SK-N-SH (cell line): ENCODE measurements around the gene CYBA. TPM values are rescaled to one million over a fixed set of nuclear protein-coding genes. Genes with fewer than 3 reads are reported as not detected.

ENCODE experiments used
- CTCF ChIA-PET: fragments of 300-600, 350-600 bp; formaldehyde crosslinking; extraction: SDS; loops from one replicate; lab custom pipeline; 2021; lab: Yijun Ruan, JAX
- POLR2A ChIA-PET: fragments of 350-600 bp; sonication (Branson Sonifier 250); formaldehyde crosslinking; extraction: SDS; loops from one replicate; lab custom pipeline; 2020; ENCODE audit warnings: antibody characterized with exemption, inconsistent platforms; lab: Yijun Ruan, JAX
- DNase-seq: peaks from one replicate; pipeline ENCODE4 v3.0.0; 2012
- H2AFZ ChIP-seq: fragments of 200-600 bp; sonication (generic); 2 replicates; pipeline ENCODE4 v1.8.1; 2016; ENCODE audit warnings: antibody characterized with exemption, mild to moderate bottlenecking, low read depth
- H3F3A ChIP-seq: fragments of 200-600 bp; sonication (generic); replicated peaks from 2 replicates; pipeline ENCODE3; 2016; ENCODE audit warnings: antibody characterized with exemption, mild to moderate bottlenecking; ENCODE audit not compliant: insufficient read depth
- H3K27ac ChIP-seq, 2 experiments: fragments of 200-500 bp in 1 of 2; fragments of 200-600 bp in 1 of 2; sonication (Bioruptor generic) in 1 of 2; sonication (generic), shearing (Covaris generic) in 1 of 2; 2 replicates each; pipeline versions ENCODE4 v1.5.1 to v1.6.1; 2014 to 2016; ENCODE audit warnings: low read depth in 2 of 2, inconsistent platforms in 1 of 2, low read length in 1 of 2, mild to moderate bottlenecking in 1 of 2, mixed read lengths in 1 of 2
- H3K27me3 ChIP-seq: fragments of 200-600 bp; sonication (generic), shearing (Covaris generic); 2 replicates; pipeline ENCODE4 v1.6.1; 2016; ENCODE audit warnings: mixed run types; ENCODE audit not compliant: insufficient read depth
- H3K36me3 ChIP-seq, 2 experiments: fragments of 200-500 bp in 1 of 2; fragments of 200-600 bp in 1 of 2; sonication (Bioruptor generic) in 1 of 2; sonication (generic) in 1 of 2; replicated peaks in 1 of 2; 2 replicates each; pipeline versions ENCODE3 to v1.5.1; 2014 to 2016; ENCODE audit warnings: low read length in 1 of 2, mild to moderate bottlenecking in 1 of 2; ENCODE audit not compliant: insufficient read depth in 2 of 2, control insufficient read depth in 1 of 2
- H3K4me1 ChIP-seq, 2 experiments: fragments of 200-500 bp in 1 of 2; fragments of 200-600 bp in 1 of 2; sonication (Bioruptor generic) in 1 of 2; sonication (generic), shearing (Covaris generic) in 1 of 2; 2 replicates each; pipeline versions ENCODE4 v1.5.1 to v1.6.1; 2014 to 2016; ENCODE audit warnings: low read depth in 1 of 2, low read length in 1 of 2, mixed run types in 1 of 2; ENCODE audit not compliant: insufficient read depth in 2 of 2, control insufficient read depth in 1 of 2
- H3K4me2 ChIP-seq: fragments of 200-600 bp; sonication (generic), shearing (Covaris generic); 2 replicates; pipeline ENCODE4 v1.6.1; 2017; ENCODE audit warnings: mixed run types
- H3K4me3 ChIP-seq, 2 experiments: fragments of 200-500 bp in 1 of 2; fragments of 200-600 bp in 1 of 2; sonication (Bioruptor generic) in 1 of 2; sonication (generic), shearing (Covaris generic) in 1 of 2; 2 replicates each; pipeline versions ENCODE4 v1.5.1 to v1.8.1; 2014 to 2016; ENCODE audit warnings: low read depth in 2 of 2, inconsistent platforms in 1 of 2, low read length in 1 of 2, mild to moderate bottlenecking in 1 of 2, mixed read lengths in 1 of 2, moderate library complexity in 1 of 2
- H3K79me2 ChIP-seq: fragments of 200-600 bp; sonication (generic); 2 replicates; pipeline ENCODE4 v1.8.1; 2017; ENCODE audit warnings: mild to moderate bottlenecking; ENCODE audit not compliant: insufficient read depth
- H3K9ac ChIP-seq: fragments of 200-600 bp; sonication (generic); 2 replicates; pipeline ENCODE4 v1.6.1; 2017; ENCODE audit warnings: mixed run types
- H3K9me2 ChIP-seq: fragments of 200-600 bp; sonication (generic); 2 replicates; pipeline ENCODE4 v1.6.1; 2017; ENCODE audit warnings: mixed run types
- H3K9me3 ChIP-seq: fragments of 200-600 bp; sonication (generic); 2 replicates; pipeline ENCODE4 v1.6.1; 2017; ENCODE audit warnings: mixed run types, mild to moderate bottlenecking, moderate library complexity
- H4K20me1 ChIP-seq: fragments of 200-600 bp; sonication (generic); 2 replicates; pipeline ENCODE4 v1.6.1; 2017; ENCODE audit warnings: mild to moderate bottlenecking, mixed run types; ENCODE audit not compliant: insufficient read depth
- FOXJ3 ChIP-seq: sonication (generic); formaldehyde crosslinking; IDR thresholded peaks from 2 replicates; pipeline ENCODE4 v1.5.1; 2020; ENCODE audit warnings: mild to moderate bottlenecking, missing genetic modification reagents
- RAD21 ChIP-seq: IDR thresholded peaks from 2 replicates; pipeline ENCODE4 v1.6.1; 2012; ENCODE audit warnings: mild to moderate bottlenecking, low read length
- RCOR1 ChIP-seq: fragments of 150-350 bp; IDR thresholded peaks from 2 replicates; pipeline ENCODE4 v1.6.1; 2017; ENCODE audit warnings: antibody characterized with exemption, low read length
- RXRA ChIP-seq: IDR thresholded peaks from 2 replicates; pipeline ENCODE4 v1.4.0; 2012; ENCODE audit warnings: low read depth, mild to moderate bottlenecking, borderline replicate concordance
- SIN3A ChIP-seq: IDR thresholded peaks from 2 replicates; pipeline ENCODE4 v1.6.1; 2012; ENCODE audit warnings: low read depth, mild to moderate bottlenecking, low read length, moderate library complexity, borderline replicate concordance
- SMC3 ChIP-seq: IDR thresholded peaks from 2 replicates; pipeline ENCODE4 v1.6.1; 2012; ENCODE audit warnings: low read depth, low read length, improper control_type of control experiment
- TAF1 ChIP-seq: IDR thresholded peaks from 2 replicates; pipeline ENCODE4 v1.6.1; 2012; ENCODE audit warnings: low read depth, mild to moderate bottlenecking, low read length, moderate library complexity, borderline replicate concordance
- TEAD4 ChIP-seq: IDR thresholded peaks from 2 replicates; pipeline ENCODE4 v1.4.0; 2012; ENCODE audit warnings: mild to moderate bottlenecking, borderline replicate concordance; ENCODE audit not compliant: insufficient read depth
- WGBS: methylation state at CpG from one replicate; pipeline ENCODE4 v1.1.6; 2017; ENCODE audit warnings: low lambda C conversion rate; 5-methylcytosine and 5-hydroxymethylcytosine counted together
- polyA plus RNA-seq, 3 experiments: library from polyadenylated mRNA; depleted of rRNA; stranded (reverse); fragments of >200 nt; gene quantifications; 2 replicates each; pipeline ENCODE4 v1.2.3, GENCODE V29; 2012
- TF ChIP-seq, protein P1 (sequence below): IDR thresholded peaks from 2 replicates; pipeline ENCODE4 v1.4.0; 2012; ENCODE audit warnings: low read depth, borderline replicate concordance
- TF ChIP-seq, protein P2 (sequence below): IDR thresholded peaks from 2 replicates; pipeline ENCODE4; 2012

Gene CYBA
- polyA plus RNA-seq, 1 of the 3 experiments (the other 2 are of a cell fraction), result 176 TPM

DNA sequence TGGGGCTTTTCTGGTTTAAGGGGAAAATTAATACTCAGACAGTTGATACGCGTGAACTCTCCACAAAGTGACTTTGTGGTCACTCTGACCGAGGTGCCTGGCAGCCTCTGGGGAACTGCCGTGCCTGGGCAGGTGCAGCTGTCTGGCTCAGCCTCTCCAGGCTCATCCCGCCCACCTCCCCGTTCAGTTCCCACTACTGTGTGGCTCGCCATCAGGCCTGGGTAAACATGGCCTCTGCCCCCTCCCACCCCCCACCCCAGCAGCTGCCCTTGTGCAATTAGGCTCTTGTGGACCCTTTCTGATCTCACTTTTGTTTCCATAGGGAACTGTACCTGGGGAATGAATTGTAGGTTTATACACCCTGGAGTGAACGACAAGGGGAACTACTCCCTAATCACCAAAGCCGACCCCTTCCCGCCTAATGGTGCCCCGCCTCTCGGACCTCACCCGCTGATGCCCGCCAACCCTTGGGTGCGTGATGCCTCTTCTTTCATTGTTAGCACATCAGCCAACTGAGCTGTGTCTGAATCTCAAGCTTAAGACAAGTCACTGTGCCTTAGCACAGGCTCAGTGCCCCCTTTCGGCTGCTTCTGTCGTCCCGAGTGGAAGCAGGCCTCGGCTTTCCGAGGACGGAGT lies 52.9 kb downstream of the CYBA start (continued):
- TF ChIP-seq, protein P1, sequence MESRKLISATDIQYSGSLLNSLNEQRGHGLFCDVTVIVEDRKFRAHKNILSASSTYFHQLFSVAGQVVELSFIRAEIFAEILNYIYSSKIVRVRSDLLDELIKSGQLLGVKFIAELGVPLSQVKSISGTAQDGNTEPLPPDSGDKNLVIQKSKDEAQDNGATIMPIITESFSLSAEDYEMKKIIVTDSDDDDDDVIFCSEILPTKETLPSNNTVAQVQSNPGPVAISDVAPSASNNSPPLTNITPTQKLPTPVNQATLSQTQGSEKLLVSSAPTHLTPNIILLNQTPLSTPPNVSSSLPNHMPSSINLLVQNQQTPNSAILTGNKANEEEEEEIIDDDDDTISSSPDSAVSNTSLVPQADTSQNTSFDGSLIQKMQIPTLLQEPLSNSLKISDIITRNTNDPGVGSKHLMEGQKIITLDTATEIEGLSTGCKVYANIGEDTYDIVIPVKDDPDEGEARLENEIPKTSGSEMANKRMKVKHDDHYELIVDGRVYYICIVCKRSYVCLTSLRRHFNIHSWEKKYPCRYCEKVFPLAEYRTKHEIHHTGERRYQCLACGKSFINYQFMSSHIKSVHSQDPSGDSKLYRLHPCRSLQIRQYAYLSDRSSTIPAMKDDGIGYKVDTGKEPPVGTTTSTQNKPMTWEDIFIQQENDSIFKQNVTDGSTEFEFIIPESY, result no peak
- TF ChIP-seq SMC3, result no peak
- TF ChIP-seq, protein P2, sequence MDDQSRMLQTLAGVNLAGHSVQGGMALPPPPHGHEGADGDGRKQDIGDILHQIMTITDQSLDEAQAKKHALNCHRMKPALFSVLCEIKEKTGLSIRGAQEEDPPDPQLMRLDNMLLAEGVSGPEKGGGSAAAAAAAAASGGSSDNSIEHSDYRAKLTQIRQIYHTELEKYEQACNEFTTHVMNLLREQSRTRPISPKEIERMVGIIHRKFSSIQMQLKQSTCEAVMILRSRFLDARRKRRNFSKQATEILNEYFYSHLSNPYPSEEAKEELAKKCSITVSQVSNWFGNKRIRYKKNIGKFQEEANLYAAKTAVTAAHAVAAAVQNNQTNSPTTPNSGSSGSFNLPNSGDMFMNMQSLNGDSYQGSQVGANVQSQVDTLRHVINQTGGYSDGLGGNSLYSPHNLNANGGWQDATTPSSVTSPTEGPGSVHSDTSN, result no peak
- no peak for TF ChIP-seq RCOR1
- TF ChIP-seq TAF1, result no peak
- no peak for TF ChIP-seq SIN3A

DNA sequence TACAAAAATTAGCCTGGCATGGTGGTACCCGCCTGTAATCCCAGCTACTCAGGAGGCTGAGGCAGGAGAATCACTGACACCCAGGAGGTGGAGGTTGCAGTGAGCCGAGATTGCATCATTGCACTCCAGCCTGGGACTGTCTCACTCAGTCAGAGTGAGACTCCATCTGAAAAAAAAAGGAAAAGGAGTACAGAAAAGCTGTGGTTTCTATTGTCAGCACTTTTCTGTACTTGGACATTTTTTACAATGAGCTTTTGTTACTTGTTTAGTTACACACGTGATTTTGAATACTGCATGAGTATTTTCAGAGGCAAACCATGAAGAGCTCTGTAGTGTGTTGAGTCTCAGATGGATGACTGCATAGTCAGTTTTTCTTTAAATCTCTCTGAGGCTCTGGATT lies 54.4 kb downstream of the CYBA start:
- CTCF ChIA-PET, result no interaction called here
- H3K9me2 ChIP-seq, result no peaks in the 10 kb centered on the region
- no peak overlapping the region for H3K4me2 ChIP-seq
- no peak overlapping the region for H3K27ac ChIP-seq
- no peak overlapping the region for H3K4me3 ChIP-seq
- H4K20me1 ChIP-seq, result no peaks in the 10 kb centered on the region; the same call in 1 of the 2 replicates
- H3K36me3 ChIP-seq, result peaks cover 27 to 53% of the 10 kb centered on the region in 2 experiments
- no peaks in the 10 kb centered on the region for H3K9me3 ChIP-seq
- no peak overlapping the region for H2AFZ ChIP-seq
- no peaks in the 10 kb centered on the region for H3K27me3 ChIP-seq
- H3K79me2 ChIP-seq, result peaks cover 50% of the 10 kb centered on the region; the same call in 1 of the 2 replicates
- DNase-seq, result no peak
- POLR2A ChIA-PET, result no interaction called here
- TF ChIP-seq RAD21 (no peak), FOXJ3 (CRISPR knock-in tag) (no peak), TEAD4 (no peak), SIN3A (no peak), RXRA (no peak)
- TF ChIP-seq, protein P1, result no peak
- H3F3A ChIP-seq, result no peaks in the 10 kb centered on the region
- no peak overlapping the region for H3K9ac ChIP-seq
- WGBS, result 93% methylated on average over 3 of the region's 3 CpGs
- H3K4me1 ChIP-seq, result no peaks in the 10 kb centered on the region
